Measurements from ENCODE around the gene WDR6.
"Not testable (repeated sequence)": the region's sequence is repeated elsewhere in the genome, so short reads cannot be mapped to it uniquely, and the experiment has no call there.

Gene WDR6

DNA sequence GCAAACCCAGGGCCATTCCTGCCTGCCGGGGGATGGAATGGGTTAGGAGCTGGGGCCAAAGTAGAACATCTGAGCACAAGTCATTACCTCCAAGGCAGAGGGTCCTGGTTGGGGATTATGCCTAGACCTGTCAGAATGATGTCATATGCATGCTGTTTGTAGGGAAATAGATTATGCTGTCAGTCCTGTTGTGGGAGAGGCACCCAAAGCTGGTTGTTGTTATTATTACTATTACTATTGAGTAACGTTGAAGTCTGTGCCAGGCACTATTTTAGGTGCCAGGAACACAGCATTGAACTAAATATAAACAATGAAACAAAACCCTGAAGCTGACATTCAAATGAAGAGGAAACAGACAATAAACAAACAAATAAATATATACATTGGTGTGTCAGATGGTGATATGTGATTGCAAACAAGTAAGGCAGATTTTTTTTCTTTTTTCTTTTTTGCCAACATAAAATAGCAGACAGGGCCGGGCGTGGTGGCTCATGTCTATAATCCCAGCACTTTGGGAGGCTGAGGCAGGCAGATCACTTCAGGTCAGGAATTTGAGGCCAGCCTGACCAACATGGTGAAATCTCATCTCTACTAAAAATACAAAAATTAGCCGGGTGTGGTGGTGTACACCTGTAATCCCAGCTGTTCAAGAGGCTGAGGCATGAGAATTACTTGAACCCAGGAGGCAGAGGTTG lies 15.2 kb upstream of the WDR6 start:
- no peak for DNase-seq (ENCODE audit: low read depth in 2 of 3, low spot score in 1 of 3)

DNA sequence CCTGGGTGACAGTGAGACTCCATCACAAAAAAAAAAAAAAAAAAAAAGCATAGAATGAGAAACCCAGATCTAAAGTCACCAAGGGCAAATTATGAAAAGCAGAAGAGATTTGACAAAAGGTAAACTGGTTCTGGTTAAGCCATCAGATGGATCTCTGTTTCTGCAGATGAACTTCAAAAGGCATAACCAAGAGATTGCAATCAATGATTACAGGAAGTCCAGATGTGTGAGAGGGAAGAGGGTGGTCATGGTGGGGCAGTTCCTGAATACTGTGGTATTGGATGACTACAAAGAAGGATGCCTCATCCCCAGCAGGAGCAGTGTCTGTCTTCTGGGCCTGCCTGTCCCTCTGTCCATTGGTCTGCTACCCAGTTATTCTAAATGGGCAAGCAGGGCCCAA lies 13.4 kb upstream of the WDR6 start:
- DNase-seq (ENCODE audit: low read depth in 2 of 3, low spot score in 1 of 3): no peak

DNA sequence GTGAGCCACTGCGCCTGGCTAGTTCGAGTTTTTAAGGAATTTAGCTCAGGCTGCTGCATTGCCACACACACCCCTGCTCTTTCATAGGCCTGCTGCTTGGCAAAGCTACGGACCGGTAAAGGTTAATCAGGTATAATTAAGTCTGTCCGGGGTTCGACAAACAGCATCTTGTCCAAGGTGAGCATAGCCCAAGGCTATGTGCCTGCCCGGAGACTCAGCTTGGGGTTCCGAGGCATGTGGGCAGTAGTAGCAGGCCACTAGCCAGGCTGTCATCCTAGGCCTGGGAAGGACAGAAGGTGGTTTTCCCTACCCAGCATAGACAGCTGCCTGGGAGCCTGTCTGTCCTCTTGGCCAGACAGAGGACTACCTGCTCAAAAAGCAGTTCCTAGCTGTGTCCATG lies 10.6 kb upstream of the WDR6 start:
- no peak for DNase-seq (ENCODE audit: low read depth in 2 of 3, low spot score in 1 of 3)

DNA sequence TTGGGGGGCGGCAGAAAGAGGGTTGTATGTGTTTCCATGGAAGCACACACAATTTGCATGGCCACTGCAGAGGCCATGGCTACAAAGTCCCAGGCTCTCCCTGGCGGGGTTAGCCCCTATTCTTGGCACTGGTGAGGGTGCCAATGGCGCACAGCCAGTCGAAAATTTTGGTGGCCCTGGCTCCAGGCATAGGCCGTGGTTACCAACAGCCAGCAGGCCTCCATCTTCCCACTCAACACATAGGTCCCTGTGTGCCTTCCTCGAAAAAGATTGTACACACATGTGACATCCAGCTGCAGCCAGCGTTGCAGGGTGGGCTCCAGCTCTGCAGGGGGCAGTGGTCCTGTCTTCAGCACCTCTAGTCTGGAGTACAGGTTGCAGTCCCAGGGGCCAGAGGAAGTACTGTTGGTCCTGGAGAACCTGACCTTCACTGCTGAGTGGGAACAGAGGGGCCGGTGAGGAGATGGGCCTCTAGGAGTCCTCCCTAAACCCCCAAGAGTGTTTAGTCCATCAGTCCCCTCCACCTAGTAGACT lies 10.0 kb upstream of the WDR6 start:
- no peak for DNase-seq (ENCODE audit: low read depth in 2 of 3, low spot score in 1 of 3)

DNA sequence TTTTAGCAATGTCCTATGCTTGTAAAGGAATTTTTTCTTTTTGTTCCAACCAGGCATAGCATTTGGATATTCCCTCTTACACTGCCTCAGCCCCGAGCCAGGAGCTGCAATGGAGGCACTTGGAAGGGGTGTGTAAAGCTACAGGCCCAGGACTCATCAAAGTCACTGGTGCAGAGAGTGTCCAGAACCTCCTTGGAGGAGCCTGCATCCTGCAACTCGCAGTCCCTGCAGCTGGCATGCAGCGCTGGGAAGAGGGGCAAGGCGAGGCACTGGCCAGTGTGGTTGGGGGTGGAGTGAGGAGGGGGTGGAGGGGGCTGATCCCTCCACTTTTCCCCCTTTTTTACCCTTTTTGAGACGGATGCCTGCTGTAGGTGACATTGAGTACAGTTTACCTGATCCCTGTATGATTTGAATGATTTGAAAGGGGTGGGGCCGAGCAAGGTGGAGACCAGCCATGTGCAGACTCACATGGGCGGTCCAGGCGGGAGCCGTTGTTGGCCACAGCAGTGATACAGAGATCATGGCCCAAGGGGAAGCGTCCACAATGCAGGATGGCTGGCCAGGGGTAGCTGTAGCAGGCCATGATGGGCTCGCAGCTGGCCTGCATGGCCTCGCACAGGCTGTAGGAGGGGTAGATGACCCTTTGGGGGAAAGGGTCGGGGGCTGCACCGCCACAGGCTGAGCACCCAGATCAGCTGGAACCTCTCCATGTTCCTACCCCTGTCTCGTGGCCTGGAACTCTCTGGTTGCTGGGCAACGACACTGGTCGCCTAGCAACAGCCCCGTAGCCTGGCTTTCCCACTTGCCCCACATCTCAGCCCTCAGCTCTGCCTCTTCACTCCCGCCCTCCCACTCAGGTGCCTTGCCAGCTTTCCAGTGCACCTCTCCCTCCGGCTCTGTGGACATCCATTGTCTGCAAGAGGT lies 9.2 kb upstream of the WDR6 start:
- no peak for DNase-seq (ENCODE audit: low read depth in 2 of 3, low spot score in 1 of 3)

DNA sequence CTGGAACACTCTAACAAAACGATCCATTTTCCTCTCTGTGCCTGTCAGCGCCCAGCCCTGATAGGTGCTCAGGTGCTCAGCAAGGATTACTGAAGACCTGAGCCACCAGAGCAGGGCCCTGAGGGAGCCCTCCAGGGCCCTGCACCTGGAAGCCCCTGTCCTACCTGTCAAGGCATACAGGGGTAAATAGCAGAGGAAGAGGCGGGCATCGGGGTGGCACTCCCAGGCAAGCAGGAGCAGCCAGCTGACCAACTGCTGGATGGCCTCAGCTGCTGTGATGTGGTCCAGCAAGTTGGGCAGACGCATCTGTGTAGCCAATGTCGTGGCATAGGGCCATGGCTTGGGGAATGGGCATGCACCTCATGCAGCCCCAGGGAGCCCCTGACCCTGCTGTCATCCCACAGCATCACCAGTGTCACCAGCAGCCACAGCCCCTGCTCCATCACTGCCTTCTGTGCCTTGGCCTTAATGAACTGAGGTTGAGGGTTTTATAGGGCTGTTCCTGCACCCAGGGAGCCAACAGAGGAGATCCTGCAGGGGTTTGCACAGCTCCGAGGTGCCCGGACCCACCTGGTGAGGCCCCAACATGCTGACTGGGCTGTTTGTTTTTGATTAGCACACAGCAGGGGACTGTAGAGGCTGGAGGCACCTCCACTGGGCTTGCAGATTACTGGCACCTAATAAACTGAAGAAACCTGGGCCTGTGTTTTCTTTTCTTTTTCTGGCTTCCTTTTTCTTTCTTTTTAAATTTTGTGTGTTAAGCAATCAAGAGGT lies 7.9 kb upstream of the WDR6 start:
- no peak for DNase-seq (ENCODE audit: low read depth in 2 of 3, low spot score in 1 of 3)

DNA sequence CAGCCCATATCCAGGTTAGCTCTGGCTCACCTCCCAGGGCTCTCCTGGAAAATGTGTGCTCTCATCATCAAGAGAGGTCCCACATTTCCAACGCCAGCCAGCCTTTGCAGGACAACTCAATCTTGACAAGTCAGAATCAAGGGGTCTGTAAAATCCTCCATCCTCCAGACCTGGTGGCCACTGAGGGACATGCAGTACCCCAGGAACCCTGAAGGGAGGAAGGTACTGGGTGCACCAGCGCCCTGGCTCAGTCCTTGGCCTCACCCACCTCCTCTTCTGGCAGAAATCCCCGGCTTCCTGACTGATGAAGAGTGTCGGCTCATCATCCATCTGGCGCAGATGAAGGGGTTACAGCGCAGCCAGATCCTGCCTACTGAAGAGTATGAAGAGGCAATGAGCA lies 6.0 kb upstream of the WDR6 start:
- DNase-seq (ENCODE audit: low read depth in 2 of 3, low spot score in 1 of 3): no peak

DNA sequence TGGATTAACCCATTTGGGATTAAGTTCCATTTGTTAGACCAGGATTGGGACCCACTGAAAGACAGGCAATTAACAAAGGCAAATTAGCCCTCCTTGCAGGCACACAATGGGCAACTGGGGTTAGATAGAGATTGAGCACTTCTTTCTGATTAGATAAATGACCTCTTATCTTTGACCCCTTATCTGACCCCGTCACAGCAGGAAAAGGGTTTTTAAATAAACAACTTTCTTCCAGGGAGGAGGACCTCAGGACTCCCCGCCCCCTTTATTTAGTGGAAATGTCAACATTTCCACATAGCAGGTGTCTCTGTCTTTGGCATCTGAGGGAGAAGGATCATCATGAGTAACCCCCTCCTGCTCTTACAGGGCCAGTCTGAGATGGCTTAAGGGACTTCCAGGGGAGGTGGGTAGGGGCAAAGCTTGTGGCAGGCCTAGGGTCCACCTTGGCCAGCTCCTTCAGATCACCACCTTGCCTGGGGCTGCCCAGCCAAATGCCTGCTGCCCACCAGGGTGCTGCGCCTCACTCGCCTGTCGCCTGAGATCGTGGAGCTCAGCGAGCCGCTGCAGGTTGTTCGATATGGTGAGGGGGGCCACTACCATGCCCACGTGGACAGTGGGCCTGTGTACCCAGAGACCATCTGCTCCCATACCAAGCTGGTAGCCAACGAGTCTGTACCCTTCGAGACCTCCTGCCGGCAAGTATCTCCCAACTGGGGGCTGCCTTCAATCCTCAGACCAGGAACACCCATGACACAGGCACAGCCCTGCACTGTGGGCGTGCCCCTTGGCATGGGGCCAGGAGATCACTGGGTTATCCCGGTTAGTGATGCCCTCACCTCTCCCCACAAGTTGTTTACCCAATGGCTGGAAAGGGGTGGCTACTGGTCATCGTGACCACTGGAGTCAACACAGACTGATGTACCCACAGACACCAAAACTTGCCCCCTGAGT lies 2.6 kb upstream of the WDR6 start:
- no peak for DNase-seq (ENCODE audit: low read depth in 2 of 3, low spot score in 1 of 3)

DNA sequence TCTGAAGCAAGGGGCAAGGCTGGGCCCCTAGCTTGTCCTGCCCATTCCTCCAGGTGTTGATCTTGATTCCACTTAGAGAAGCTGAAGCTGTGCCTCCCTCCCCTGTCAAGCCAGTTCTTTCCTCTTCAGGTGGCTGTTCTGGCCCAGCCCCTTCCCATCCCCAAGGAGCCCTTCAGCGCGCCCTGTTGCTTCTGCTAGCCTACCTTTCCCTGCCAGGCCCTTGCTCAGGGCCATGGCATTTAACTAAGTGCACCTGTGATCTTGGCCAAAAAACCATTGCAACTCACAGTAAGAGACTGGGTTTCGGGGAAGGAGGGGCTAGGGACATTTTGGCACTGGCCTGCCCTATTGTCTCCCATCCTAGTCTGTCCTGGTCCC lies 1.9 kb upstream of the WDR6 start:
- no peak for DNase-seq (ENCODE audit: low read depth in 2 of 3, low spot score in 1 of 3)

DNA sequence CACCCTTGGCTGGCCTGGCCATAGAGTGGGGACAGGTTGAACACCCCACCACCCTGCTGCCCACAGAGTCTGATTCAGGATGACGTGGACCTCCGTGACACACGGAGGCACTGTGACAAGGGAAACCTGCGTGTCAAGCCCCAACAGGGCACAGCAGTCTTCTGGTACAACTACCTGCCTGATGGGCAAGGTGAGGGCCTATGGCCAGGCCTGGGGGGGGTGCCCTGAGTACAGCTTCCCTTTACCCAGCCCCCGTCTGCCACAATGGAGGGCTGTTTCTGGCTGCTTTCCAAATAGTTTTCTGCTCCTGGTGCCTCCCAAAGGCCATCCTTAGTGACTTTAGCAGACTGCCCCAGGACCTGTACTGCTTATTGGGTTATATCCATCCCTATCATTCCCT lies 1.2 kb upstream of the WDR6 start:
- DNase-seq (ENCODE audit: low read depth in 2 of 3, low spot score in 1 of 3): no peak

DNA sequence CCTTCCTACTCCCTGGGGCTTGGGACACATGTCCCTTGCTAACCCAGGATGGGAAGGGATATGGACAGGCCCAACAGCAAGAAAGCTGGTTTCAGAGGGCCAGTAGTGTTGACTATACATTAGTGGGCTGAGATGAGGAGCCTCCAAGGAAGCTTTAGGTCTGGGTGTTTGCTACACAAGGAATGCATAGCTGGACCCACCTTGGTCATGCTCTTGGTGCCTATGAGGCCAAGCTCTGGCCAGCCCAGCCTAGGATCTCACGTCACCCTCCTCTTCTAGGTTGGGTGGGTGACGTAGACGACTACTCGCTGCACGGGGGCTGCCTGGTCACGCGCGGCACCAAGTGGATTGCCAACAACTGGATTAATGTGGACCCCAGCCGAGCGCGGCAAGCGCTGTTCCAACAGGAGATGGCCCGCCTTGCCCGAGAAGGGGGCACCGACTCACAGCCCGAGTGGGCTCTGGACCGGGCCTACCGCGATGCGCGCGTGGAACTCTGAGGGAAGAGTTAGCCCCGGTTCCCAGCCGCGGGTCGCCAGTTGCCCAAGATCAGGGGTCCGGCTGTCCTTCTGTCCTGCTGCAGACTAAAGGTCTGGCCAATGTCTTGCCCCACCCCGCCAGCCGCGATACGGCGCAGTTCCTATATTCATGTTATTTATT lies 653 bp upstream of the WDR6 start:
- no peak for DNase-seq (ENCODE audit: low read depth in 2 of 3, low spot score in 1 of 3)

DNA sequence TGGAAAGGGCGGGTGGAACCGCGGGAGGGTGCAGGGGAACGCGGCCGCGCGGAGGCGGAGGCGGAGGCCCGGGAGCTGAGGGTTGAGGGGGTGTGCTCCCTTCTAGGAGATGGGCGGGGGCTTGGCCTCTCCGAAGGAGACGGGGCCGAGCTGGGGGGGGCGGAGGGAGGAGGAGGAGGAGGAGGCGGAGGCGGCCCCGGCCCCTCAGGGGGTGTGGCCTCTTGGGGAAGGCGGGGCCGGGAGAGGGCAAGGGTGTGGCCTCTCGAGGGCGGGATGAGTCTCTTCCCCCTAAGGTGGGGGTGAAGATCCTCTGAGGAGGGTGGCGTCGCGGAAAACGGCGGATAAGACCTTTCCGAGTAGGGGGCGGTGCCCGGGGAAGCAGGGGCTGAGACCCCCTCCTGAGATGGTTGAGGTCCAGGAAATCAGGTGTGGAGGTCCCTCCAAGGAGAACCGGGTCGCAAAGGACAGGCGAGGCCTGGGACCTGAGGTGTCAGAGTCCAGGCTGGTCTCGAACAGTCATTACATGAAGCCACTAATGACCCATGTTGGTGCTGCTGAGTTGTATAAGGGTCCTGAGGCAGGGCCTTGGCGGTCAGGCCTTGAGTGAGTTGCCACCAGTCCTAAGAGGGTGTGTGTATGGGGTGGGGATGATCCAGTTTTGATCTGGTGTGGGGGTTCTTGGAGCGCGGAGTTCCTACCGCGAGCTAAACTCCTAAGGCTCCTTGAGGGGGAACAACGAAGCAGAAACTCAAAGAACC lies 759 bp downstream of the WDR6 start:
- peak; percentile 77 to 84 (median 80) for DNase-seq (ENCODE audit: low read depth in 2 of 3, low spot score in 1 of 3)

DNA sequence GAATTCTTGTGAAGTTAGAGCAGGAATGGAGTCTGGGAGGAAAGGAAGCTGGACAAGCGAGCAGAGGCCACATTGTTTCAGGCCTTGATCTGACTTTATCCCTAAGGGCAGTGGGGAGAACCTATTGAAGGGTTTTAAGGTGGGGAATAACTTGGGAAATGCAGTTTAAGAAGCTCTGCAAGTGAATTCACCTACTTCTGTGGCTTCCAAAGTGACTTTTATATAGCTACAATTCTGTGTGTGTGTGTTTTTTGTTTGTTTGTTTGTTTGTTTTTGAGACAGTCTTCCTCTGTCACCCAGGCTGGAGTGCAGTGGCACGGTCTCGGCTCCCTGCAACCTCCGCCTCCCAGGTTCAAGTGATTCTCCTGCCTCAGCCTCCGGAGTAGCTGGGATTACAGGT lies 1.4 kb downstream of the WDR6 start:
- not testable (repeated sequence) for DNase-seq (ENCODE audit: low read depth in 2 of 3, low spot score in 1 of 3)

DNA sequence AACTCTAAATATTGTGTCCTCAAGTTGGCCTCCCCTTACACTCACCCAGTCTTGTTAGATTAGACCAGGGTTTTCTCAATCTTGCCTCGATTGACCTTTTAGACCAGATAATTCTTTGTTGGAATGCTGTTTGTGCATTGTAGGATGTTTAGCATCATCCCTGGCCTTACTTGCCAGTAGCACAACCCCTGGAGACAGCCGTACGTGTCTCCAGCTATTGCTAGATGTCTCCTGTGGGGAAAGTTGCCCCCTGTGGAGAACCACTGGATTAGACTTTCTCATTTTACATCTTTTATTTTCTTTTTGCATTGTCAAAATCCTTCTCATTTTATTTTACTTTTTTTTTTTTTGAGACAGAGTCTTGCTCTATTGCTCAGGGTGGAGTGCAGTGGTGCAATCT lies 2.2 kb downstream of the WDR6 start:
- DNase-seq (ENCODE audit: low read depth in 2 of 3, low spot score in 1 of 3): no peak

DNA sequence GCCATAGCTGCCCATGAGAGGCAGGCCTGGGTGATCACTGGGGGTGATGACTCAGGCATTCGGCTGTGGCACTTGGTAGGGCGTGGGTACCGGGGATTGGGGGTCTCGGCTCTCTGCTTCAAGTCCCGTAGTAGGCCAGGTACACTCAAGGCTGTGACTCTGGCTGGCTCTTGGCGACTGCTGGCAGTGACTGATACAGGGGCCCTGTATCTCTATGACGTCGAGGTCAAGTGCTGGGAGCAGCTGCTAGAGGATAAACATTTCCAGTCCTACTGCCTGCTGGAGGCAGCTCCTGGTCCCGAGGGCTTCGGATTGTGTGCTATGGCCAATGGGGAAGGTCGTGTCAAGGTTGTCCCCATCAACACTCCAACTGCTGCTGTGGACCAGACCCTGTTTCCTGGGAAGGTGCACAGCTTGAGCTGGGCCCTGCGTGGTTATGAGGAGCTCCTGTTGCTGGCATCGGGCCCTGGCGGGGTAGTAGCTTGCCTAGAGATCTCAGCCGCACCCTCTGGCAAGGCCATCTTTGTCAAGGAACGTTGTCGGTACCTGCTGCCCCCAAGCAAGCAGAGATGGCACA lies 5.3 kb downstream of the WDR6 start:
- no peak for DNase-seq (ENCODE audit: low read depth in 2 of 3, low spot score in 1 of 3)

DNA sequence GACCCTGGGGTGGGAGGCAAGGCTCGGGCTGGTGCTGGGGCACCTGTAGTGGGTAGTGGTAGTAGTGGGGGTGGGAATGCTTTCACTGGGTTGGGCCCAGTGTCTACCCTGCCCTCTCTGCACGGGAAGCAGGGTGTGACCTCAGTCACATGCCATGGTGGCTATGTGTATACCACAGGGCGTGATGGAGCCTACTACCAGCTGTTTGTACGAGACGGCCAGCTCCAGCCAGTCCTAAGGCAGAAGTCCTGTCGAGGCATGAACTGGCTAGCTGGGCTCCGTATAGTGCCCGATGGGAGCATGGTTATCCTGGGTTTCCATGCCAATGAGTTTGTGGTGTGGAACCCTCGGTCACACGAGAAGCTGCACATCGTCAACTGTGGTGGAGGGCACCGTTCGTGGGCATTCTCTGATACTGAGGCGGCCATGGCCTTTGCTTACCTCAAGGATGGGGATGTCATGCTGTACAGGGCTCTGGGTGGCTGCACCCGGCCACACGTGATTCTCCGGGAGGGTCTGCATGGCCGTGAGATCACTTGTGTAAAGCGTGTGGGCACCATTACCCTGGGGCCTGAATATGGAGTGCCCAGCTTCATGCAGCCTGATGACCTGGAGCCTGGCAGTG lies 6.0 kb downstream of the WDR6 start:
- DNase-seq (ENCODE audit: low read depth in 2 of 3, low spot score in 1 of 3): no peak

DNA sequence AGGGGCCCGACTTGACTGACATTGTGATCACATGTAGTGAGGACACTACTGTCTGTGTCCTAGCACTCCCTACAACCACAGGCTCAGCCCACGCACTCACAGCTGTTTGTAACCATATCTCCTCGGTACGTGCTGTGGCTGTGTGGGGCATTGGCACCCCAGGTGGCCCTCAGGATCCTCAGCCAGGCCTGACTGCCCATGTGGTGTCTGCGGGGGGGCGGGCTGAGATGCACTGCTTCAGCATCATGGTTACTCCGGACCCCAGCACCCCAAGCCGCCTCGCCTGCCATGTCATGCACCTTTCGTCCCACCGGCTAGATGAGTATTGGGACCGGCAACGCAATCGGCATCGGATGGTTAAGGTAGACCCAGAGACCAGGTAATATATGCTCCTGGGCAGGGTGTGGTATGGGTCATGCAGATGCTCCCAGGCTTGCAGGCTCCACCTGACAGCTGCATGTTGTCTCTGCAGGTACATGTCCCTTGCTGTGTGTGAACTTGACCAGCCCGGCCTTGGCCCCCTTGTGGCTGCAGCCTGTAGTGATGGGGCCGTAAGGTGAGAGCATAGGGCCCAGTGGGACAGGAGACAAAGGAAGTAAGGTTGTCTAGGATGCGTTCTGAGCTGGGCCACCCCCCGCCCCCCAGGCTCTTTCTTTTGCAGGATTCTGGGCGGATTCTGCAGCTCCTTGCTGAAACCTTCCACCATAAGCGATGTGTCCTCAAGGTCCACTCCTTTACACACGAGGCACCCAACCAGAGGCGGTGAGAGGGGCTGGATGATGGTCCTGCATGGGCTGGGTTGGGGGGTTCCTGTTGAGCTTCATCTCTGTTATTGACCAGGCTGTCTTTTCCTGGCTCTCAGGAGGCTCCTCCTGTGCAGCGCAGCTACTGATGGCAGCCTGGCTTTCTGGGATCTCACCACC lies 6.8 kb downstream of the WDR6 start:
- DNase-seq (ENCODE audit: low read depth in 2 of 3, low spot score in 1 of 3): no peak

All from stimulated activated CD4-positive, alpha-beta T cell treated with anti-CD3 and anti-CD28 coated beads, Interleukin-12 subunit alpha, Interleukin-12 subunit beta, amount 100 ng/mL, for 48 hours (primary cell).